GM18520 (cell line): Measurements from ENCODE around the gene CCDC170.

ENCODE experiments used
- ATAC-seq: cut with Tn5 transposase; IDR thresholded peaks from one replicate; pipeline ENCODE4 v1.9.1; 2021; ENCODE audit not compliant: unreplicated experiment

CCDC170 gene

GRCh38 chr6:151649835-151650234 is 156.0 kb downstream of the CCDC170 start:
- no peak for ATAC-seq

- ATAC-seq, result no peak
These were observed 157.8 kb downstream of the CCDC170 start for GRCh38 chr6:151651639-151652038.

GRCh38 chr6:151652325-151652724 is 158.5 kb downstream of the CCDC170 start:
- ATAC-seq, result no peak

GRCh38 chr6:151655099-151655498 is 161.3 kb downstream of the CCDC170 start:
- ATAC-seq, result no peak

- no peak for ATAC-seq
These were observed 162.6 kb downstream of the CCDC170 start for GRCh38 chr6:151656392-151656791.

GRCh38 chr6:151658091-151658490 is 164.3 kb downstream of the CCDC170 start:
- no peak for ATAC-seq

- no peak for ATAC-seq
These were observed 165.4 kb downstream of the CCDC170 start for GRCh38 chr6:151659212-151659611.

GRCh38 chr6:151661509-151661908 is 167.7 kb downstream of the CCDC170 start:
- no peak for ATAC-seq

GRCh38 chr6:151661928-151662327 is 168.1 kb downstream of the CCDC170 start:
- ATAC-seq, result no peak

GRCh38 chr6:151663559-151663958 is 169.7 kb downstream of the CCDC170 start:
- no peak for ATAC-seq

- no peak for ATAC-seq
These were observed 170.6 kb downstream of the CCDC170 start for GRCh38 chr6:151664390-151664789.

- no peak for ATAC-seq
These were observed 171.5 kb downstream of the CCDC170 start for GRCh38 chr6:151665329-151665728.

- ATAC-seq, result no peak
These were observed 172.7 kb downstream of the CCDC170 start for GRCh38 chr6:151666526-151666925.

GRCh38 chr6:151669208-151669560 is 175.4 kb downstream of the CCDC170 start:
- no peak for ATAC-seq

- ATAC-seq, result no peak
These were observed 176.3 kb downstream of the CCDC170 start for GRCh38 chr6:151670116-151670515.
